HepG2 (cell line): ENCODE measurements around the gene WDR93. TPM values are rescaled to one million over a fixed set of nuclear protein-coding genes. Genes with fewer than 3 reads are reported as not detected.

Experiments
- ATAC-seq: fragments of 200-7000 bp; cut with Tn5 transposase; 3 replicates; pipeline ENCODE4 v1.9.1; 2020; ENCODE audit warnings: mild to moderate bottlenecking, moderate library complexity
- BruUV-seq: library from RNA; stranded (reverse); fragments of 400-500 nt; replicated peaks from 2 replicates; lab custom pipeline; 2021; lab: Mats Ljungman, UMichigan
- CTCF ChIA-PET: fragments of 300-600 bp; formaldehyde crosslinking; extraction: SDS; loops from one replicate; lab custom pipeline; 2021; ENCODE audit warnings: low total read pairs, inconsistent platforms, low intra/inter-chr PET ratio; lab: Yijun Ruan, JAX
- POLR2A ChIA-PET: fragments of 350-600 bp; sonication (Branson Sonifier 250); formaldehyde crosslinking; loops from one replicate; lab custom pipeline; 2020; ENCODE audit warnings: antibody characterized with exemption, inconsistent platforms; lab: Yijun Ruan, JAX
- DNase-seq: peaks from one replicate; pipeline ENCODE4 v3.0.0-alpha.2; 2015; ENCODE audit warnings: low spot score
- FAIRE-seq: peaks from 3 replicates; lab custom pipeline; 2011; peaks lifted over from hg19 to GRCh38; lab: Jason Lieb, UNC
- H2AFZ ChIP-seq: one replicate; pipeline ENCODE4 v1.6.1; 2011; ENCODE audit warnings: low read length, inconsistent platforms
- H3K27ac ChIP-seq: fragments of 300-600 bp; 3 replicates; pipeline ENCODE4 v1.8.0; 2011; ENCODE audit warnings: mixed run types, mild to moderate bottlenecking, mixed read lengths, low read length, inconsistent platforms; ENCODE audit not compliant: insufficient read depth; ENCODE audit errors: extremely low read length
- H3K27me3 ChIP-seq, 2 experiments: fragments of 200-600 bp in 1 of 2; 2 replicates in 1 of 2; 3 replicates in 1 of 2; pipeline versions ENCODE4 v1.6.0 to v1.8.0; 2011; ENCODE audit warnings: low read length in 2 of 2, mild to moderate bottlenecking in 2 of 2, moderate library complexity in 2 of 2, inconsistent platforms in 1 of 2; ENCODE audit not compliant: insufficient read depth in 2 of 2, control insufficient read depth in 1 of 2
- H3K36me3 ChIP-seq, 2 experiments: fragments of 200-600 bp in 1 of 2; replicated peaks in 1 of 2; 2 replicates in 1 of 2; 3 replicates in 1 of 2; pipeline versions ENCODE4 v1.5.1 to v1.8.0; 2011; ENCODE audit warnings: low read length in 2 of 2, inconsistent platforms in 1 of 2; ENCODE audit not compliant: insufficient read depth in 2 of 2, control insufficient read depth in 1 of 2
- H3K4me1 ChIP-seq: 2 replicates; pipeline ENCODE4 v1.5.1; 2012; ENCODE audit warnings: low read length, inconsistent platforms; ENCODE audit not compliant: insufficient read depth
- H3K4me2 ChIP-seq: 2 replicates; pipeline ENCODE4 v1.6.0; 2011; ENCODE audit warnings: low read depth, low read length, inconsistent platforms
- H3K4me3 ChIP-seq, 3 experiments: fragments of 200-600 bp in 1 of 3; sonication (generic), shearing (Covaris generic) in 1 of 3; replicated peaks in 1 of 3; 2 replicates each; pipeline ENCODE4 v1.5.1; 2011 to 2016; ENCODE audit warnings: low read length in 3 of 3, inconsistent platforms in 2 of 3, low read depth in 2 of 3, mild to moderate bottlenecking in 2 of 3, control low read depth in 1 of 3, mixed read lengths in 1 of 3; ENCODE audit not compliant: insufficient read depth in 1 of 3
- H3K79me2 ChIP-seq: one replicate; pipeline ENCODE4 v1.6.1; 2011; ENCODE audit warnings: low read length, inconsistent platforms; ENCODE audit not compliant: insufficient read depth
- H3K9ac ChIP-seq: 2 replicates; pipeline ENCODE4 v1.6.0; 2011; ENCODE audit warnings: mild to moderate bottlenecking, low read depth, low read length, inconsistent platforms; ENCODE audit not compliant: insufficient read depth
- H3K9me3 ChIP-seq: 2 replicates; pipeline ENCODE4 v1.5.1; 2012; ENCODE audit warnings: mild to moderate bottlenecking, low read length
- H4K20me1 ChIP-seq: 2 replicates; pipeline ENCODE4 v1.6.0; 2011; ENCODE audit warnings: inconsistent platforms, mild to moderate bottlenecking, low read length, moderate library complexity; ENCODE audit not compliant: insufficient read depth
- ZEB1 ChIP-seq: IDR thresholded peaks from 2 replicates; pipeline ENCODE4 v1.6.1; 2012; ENCODE audit warnings: mild to moderate bottlenecking, low read depth, inconsistent platforms; ENCODE audit not compliant: insufficient replicate concordance
- ZKSCAN5 ChIP-seq: sonication (generic); formaldehyde crosslinking; IDR thresholded peaks from 2 replicates; pipeline ENCODE4 v1.5.1; 2020; ENCODE audit warnings: mild to moderate bottlenecking, missing genetic modification reagents
- ZNF205 ChIP-seq: IDR thresholded peaks from 2 replicates; pipeline ENCODE4 v1.6.1; 2018; ENCODE audit warnings: missing biosample characterization, missing genetic modification reagents
- ZNF224 ChIP-seq: sonication (generic); formaldehyde crosslinking; IDR thresholded peaks from 2 replicates; pipeline ENCODE4 v1.5.0; 2020; ENCODE audit warnings: mild to moderate bottlenecking, missing genetic modification reagents
- ZNF550 ChIP-seq: sonication (generic); formaldehyde crosslinking; IDR thresholded peaks from 2 replicates; pipeline ENCODE4 v1.4.0; 2020; ENCODE audit warnings: mild to moderate bottlenecking, missing genetic modification reagents, borderline replicate concordance
- WGBS: methylation state at CpG from one replicate; pipeline ENCODE4 v1.1.6; 2017; ENCODE audit warnings: low lambda C conversion rate; 5-methylcytosine and 5-hydroxymethylcytosine counted together
- in situ Hi-C: cut with HindIII; loops from 2 replicates; pipeline ENCODE4 v1.10.0; 2017; ENCODE audit warnings: low pct_unique_long_range_greater_than_20kb; ENCODE audit not compliant: extremely low pct_ligation_motif_present
- intact Hi-C: fragments of 100-400 bp; cut with micrococcal nuclease; formaldehyde crosslinking; loops from one replicate; pipeline ENCODE4 v1.10.0; 2022; ENCODE audit not compliant: unreplicated experiment
- polyA plus RNA-seq, 8 experiments: library from polyadenylated mRNA; depleted of rRNA in 3 of 8; stranded (reverse) in 7 of 8; unstranded in 1 of 8; fragments of >200 nt; fragmentation: Illumina TruSeq in 4 of 8; extraction: Trizol in 4 of 8; gene quantifications; 2 replicates each; pipeline versions ENCODE4 v1.2.1 to v1.2.3, GENCODE V29; 2011 to 2016; ENCODE audit warnings: low read depth in 4 of 8, missing spikeins in 1 of 8, mixed read lengths in 1 of 8; ENCODE audit not compliant: insufficient read depth in 1 of 8
- total RNA-seq, 5 experiments: library from RNA; depleted of rRNA; stranded (reverse); fragments of >200 nt; fragmentation: Illumina TruSeq; extraction: Trizol; gene quantifications; 2 replicates each; pipeline ENCODE4 v1.2.3, GENCODE V29; 2016; ENCODE audit warnings: low read depth in 1 of 5
- TF ChIP-seq, protein P1 (sequence below): sonication (generic); formaldehyde crosslinking; IDR thresholded peaks from 2 replicates; pipeline ENCODE4 v1.4.0; 2020; ENCODE audit warnings: missing genetic modification reagents
- TF ChIP-seq, protein P2 (sequence below): sonication (generic); formaldehyde crosslinking; conservative IDR thresholded peaks from 2 replicates; pipeline ENCODE4 v1.4.0; 2020; ENCODE audit warnings: mild to moderate bottlenecking, missing genetic modification reagents, moderate library complexity
- TF ChIP-seq, protein P3 (sequence below): IDR thresholded peaks from 2 replicates; pipeline ENCODE4 v1.6.1; 2016; ENCODE audit warnings: control low read depth
- TF ChIP-seq, protein P4 (sequence below): sonication (generic); formaldehyde crosslinking; IDR thresholded peaks from 2 replicates; pipeline ENCODE4 v1.4.0; 2020; ENCODE audit warnings: mild to moderate bottlenecking, missing genetic modification reagents, borderline replicate concordance

The WDR93 gene
- total and polyA plus RNA-seq, 2 of the 13 experiments (the other 11 are each of a cell fraction or from before 2014, with no cell fraction given) = 0.07 TPM; not detected in 1

DNA sequence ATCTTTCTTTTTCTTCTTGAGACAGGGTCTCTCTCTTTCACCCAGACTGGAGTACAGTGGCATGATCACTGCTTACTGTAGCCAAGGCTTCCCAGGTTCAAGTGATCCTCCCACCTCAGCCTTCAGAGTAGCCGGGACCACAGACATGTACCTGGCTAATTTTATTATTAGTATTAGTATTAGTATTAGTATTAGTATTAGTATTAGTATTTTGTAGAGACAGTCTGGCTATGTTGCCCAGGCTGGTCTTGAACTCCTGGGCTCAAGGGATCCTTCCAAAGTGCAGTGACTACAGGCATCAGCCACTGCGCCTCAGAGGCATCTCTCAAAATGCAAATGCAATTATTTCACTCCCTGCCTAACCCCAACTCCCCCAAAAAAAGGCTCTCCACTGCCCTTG lies 37.0 kb upstream of the WDR93 start (continued):
- TF ChIP-seq, protein P1, sequence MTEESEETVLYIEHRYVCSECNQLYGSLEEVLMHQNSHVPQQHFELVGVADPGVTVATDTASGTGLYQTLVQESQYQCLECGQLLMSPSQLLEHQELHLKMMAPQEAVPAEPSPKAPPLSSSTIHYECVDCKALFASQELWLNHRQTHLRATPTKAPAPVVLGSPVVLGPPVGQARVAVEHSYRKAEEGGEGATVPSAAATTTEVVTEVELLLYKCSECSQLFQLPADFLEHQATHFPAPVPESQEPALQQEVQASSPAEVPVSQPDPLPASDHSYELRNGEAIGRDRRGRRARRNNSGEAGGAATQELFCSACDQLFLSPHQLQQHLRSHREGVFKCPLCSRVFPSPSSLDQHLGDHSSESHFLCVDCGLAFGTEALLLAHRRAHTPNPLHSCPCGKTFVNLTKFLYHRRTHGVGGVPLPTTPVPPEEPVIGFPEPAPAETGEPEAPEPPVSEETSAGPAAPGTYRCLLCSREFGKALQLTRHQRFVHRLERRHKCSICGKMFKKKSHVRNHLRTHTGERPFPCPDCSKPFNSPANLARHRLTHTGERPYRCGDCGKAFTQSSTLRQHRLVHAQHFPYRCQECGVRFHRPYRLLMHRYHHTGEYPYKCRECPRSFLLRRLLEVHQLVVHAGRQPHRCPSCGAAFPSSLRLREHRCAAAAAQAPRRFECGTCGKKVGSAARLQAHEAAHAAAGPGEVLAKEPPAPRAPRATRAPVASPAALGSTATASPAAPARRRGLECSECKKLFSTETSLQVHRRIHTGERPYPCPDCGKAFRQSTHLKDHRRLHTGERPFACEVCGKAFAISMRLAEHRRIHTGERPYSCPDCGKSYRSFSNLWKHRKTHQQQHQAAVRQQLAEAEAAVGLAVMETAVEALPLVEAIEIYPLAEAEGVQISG = no peak
- TF ChIP-seq, protein P2, sequence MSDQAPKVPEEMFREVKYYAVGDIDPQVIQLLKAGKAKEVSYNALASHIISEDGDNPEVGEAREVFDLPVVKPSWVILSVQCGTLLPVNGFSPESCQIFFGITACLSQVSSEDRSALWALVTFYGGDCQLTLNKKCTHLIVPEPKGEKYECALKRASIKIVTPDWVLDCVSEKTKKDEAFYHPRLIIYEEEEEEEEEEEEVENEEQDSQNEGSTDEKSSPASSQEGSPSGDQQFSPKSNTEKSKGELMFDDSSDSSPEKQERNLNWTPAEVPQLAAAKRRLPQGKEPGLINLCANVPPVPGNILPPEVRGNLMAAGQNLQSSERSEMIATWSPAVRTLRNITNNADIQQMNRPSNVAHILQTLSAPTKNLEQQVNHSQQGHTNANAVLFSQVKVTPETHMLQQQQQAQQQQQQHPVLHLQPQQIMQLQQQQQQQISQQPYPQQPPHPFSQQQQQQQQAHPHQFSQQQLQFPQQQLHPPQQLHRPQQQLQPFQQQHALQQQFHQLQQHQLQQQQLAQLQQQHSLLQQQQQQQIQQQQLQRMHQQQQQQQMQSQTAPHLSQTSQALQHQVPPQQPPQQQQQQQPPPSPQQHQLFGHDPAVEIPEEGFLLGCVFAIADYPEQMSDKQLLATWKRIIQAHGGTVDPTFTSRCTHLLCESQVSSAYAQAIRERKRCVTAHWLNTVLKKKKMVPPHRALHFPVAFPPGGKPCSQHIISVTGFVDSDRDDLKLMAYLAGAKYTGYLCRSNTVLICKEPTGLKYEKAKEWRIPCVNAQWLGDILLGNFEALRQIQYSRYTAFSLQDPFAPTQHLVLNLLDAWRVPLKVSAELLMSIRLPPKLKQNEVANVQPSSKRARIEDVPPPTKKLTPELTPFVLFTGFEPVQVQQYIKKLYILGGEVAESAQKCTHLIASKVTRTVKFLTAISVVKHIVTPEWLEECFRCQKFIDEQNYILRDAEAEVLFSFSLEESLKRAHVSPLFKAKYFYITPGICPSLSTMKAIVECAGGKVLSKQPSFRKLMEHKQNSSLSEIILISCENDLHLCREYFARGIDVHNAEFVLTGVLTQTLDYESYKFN (CRISPR knock-in tag) = no peak
- no peak for TF ChIP-seq ZEB1
- TF ChIP-seq ZNF550 (CRISPR knock-in tag) = no peak
- no peak for TF ChIP-seq ZNF205 (CRISPR knock-in tag)

DNA sequence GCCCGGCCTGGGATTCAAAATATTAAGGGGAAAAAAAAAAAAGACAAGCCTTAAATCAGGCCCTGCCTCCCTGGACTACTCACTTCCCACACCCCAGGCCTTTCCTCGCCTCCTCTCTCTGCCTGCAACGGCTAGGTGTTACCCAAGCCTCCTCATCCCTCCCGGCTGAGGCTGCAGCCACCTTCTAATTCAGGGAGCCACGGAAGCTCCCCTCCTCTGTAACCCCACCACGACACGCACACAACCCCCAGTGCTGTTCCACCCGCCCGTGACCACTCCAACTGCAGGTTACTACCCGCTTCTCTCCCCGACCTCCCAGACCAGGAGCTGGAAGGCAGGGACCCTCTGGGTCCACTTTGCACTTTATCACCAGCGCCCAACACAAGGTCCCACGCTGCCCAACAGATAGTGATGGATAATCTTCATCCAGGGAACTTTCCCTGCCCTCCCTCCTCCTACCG lies 36.3 kb upstream of the WDR93 start:
- 5% methylated on average over 14 of the region's 14 CpGs for WGBS
- BruUV-seq = no TSS peak
- DNase-seq (no peak), ATAC-seq (peak; percentile 27), FAIRE-seq (no peak)
- H3K36me3 ChIP-seq = no peaks in the 10 kb centered on the region; a peak in 1 of 5 replicates
- intact Hi-C loops (no loop called here), in situ Hi-C loops (no loop called here)
- H3K9me3 ChIP-seq = no peaks in the 10 kb centered on the region
- H3K9ac ChIP-seq = peak overlapping the region; percentile 60
- H3K27ac ChIP-seq = no peak overlapping the region
- ChIA-PET CTCF (no interaction called here), POLR2A (interaction anchor here (1.0 kb wide), 1 partner anchor 11 kb away, joined by 3 read pairs; no protein-coding TSS in a partner anchor)
- H3K4me2 ChIP-seq = peak overlapping the region; percentile 100
- H3K4me1 ChIP-seq = peaks cover 31% of the 10 kb centered on the region
- H2AFZ ChIP-seq = no peak overlapping the region
- H4K20me1 ChIP-seq = no peaks in the 10 kb centered on the region
- no peaks in the 10 kb centered on the region for H3K79me2 ChIP-seq
- H3K27me3 ChIP-seq = peaks cover 0 to 2% of the 10 kb centered on the region in 2 experiments; a peak in 1 of 5 replicates
- H3K4me3 ChIP-seq = peak overlapping the region; percentile 66 to 97 (median 85)
- TF ChIP-seq ZNF224 (CRISPR knock-in tag) = no peak
- TF ChIP-seq, protein P3, sequence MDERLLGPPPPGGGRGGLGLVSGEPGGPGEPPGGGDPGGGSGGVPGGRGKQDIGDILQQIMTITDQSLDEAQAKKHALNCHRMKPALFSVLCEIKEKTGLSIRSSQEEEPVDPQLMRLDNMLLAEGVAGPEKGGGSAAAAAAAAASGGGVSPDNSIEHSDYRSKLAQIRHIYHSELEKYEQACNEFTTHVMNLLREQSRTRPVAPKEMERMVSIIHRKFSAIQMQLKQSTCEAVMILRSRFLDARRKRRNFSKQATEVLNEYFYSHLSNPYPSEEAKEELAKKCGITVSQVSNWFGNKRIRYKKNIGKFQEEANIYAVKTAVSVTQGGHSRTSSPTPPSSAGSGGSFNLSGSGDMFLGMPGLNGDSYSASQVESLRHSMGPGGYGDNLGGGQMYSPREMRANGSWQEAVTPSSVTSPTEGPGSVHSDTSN (CRISPR knock-in tag) = no peak
- TF ChIP-seq, protein P4, sequence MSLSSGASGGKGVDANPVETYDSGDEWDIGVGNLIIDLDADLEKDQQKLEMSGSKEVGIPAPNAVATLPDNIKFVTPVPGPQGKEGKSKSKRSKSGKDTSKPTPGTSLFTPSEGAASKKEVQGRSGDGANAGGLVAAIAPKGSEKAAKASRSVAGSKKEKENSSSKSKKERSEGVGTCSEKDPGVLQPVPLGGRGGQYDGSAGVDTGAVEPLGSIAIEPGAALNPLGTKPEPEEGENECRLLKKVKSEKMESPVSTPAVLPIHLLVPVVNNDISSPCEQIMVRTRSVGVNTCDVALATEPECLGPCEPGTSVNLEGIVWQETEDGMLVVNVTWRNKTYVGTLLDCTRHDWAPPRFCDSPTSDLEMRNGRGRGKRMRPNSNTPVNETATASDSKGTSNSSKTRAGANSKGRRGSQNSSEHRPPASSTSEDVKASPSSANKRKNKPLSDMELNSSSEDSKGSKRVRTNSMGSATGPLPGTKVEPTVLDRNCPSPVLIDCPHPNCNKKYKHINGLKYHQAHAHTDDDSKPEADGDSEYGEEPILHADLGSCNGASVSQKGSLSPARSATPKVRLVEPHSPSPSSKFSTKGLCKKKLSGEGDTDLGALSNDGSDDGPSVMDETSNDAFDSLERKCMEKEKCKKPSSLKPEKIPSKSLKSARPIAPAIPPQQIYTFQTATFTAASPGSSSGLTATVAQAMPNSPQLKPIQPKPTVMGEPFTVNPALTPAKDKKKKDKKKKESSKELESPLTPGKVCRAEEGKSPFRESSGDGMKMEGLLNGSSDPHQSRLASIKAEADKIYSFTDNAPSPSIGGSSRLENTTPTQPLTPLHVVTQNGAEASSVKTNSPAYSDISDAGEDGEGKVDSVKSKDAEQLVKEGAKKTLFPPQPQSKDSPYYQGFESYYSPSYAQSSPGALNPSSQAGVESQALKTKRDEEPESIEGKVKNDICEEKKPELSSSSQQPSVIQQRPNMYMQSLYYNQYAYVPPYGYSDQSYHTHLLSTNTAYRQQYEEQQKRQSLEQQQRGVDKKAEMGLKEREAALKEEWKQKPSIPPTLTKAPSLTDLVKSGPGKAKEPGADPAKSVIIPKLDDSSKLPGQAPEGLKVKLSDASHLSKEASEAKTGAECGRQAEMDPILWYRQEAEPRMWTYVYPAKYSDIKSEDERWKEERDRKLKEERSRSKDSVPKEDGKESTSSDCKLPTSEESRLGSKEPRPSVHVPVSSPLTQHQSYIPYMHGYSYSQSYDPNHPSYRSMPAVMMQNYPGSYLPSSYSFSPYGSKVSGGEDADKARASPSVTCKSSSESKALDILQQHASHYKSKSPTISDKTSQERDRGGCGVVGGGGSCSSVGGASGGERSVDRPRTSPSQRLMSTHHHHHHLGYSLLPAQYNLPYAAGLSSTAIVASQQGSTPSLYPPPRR (CRISPR knock-in tag) = no peak
- 0 out of 2 replicates have a peak, but pooled peaks have one; percentile 38 for TF ChIP-seq ZKSCAN5 (CRISPR knock-in tag)
